HG03045 (cell line): ENCODE data around the gene MRPL52.
"Not testable (repeated sequence)": the region's sequence is repeated elsewhere in the genome, so short reads cannot be mapped to it uniquely, and the experiment has no call there.

Experiments
- ATAC-seq: cut with Tn5 transposase; IDR thresholded peaks from one replicate; pipeline ENCODE4 v1.9.1; 2021; ENCODE audit warnings: mild to moderate bottlenecking, moderate library complexity; ENCODE audit not compliant: unreplicated experiment

The MRPL52 gene

GRCh38 chr14:22808388-22809209 is 21.1 kb upstream of the MRPL52 start:
- no peak for ATAC-seq

GRCh38 chr14:22811722-22812121 is 18.0 kb upstream of the MRPL52 start:
- no peak for ATAC-seq

GRCh38 chr14:22812744-22813143 is 16.9 kb upstream of the MRPL52 start:
- no peak for ATAC-seq

GRCh38 chr14:22813145-22813544 is 16.5 kb upstream of the MRPL52 start:
- no peak for ATAC-seq

- no peak for ATAC-seq
Observed at GRCh38 chr14:22814373-22814772, 15.3 kb upstream of the MRPL52 start.

GRCh38 chr14:22814941-22815713 is 14.6 kb upstream of the MRPL52 start, which contains the start of gene SLC7A7:
Gene SLC7A7 (minus strand): TSS chr14:22815435. CDS start chr14:22813398, 2,037 bp downstream.
- ATAC-seq, result no peak

- ATAC-seq, result no peak
Observed at GRCh38 chr14:22819151-22819988, 10.3 kb upstream of the MRPL52 start.

- no peak for ATAC-seq
Observed at GRCh38 chr14:22820731-22821130, 9.0 kb upstream of the MRPL52 start.

GRCh38 chr14:22821193-22822015 is 8.3 kb upstream of the MRPL52 start:
- no peak for ATAC-seq

GRCh38 chr14:22822016-22822570 is 7.6 kb upstream of the MRPL52 start:
- no peak for ATAC-seq

- ATAC-seq, result no peak
Observed at GRCh38 chr14:22822571-22823098, 7.1 kb upstream of the MRPL52 start.

GRCh38 chr14:22824711-22825359 is 4.9 kb upstream of the MRPL52 start:
- ATAC-seq, result no peak

GRCh38 chr14:22829076-22829660 is 519 bp upstream of the MRPL52 start:
- not testable (repeated sequence) for ATAC-seq

GRCh38 chr14:22830443-22831010 is 840 bp downstream of the MRPL52 start:
- ATAC-seq, result no peak

- no peak for ATAC-seq
Observed at GRCh38 chr14:22835505-22835904, 5.8 kb downstream of the MRPL52 start.

- ATAC-seq, result no peak
Observed at GRCh38 chr14:22836301-22837113, 6.8 kb downstream of the MRPL52 start, which contains the start of gene MMP14. Gene MMP14 (plus strand): TSS chr14:22836585. CDS start chr14:22836818, 233 bp downstream.

GRCh38 chr14:22837114-22837749 is 7.5 kb downstream of the MRPL52 start:
- ATAC-seq, result no peak
